GM19043 (cell line): Measurements from ENCODE around the gene MPO.

ENCODE experiments used
- ATAC-seq: cut with Tn5 transposase; IDR thresholded peaks from one replicate; pipeline ENCODE4 v1.9.1; 2021; ENCODE audit warnings: low read depth; ENCODE audit not compliant: unreplicated experiment

MPO gene

GRCh38 chr17:58280480-58281217 lies at the start of gene MPO:
MPO (minus strand) TSS chr17:58280935; CDS start chr17:58280758, 177 bp downstream.
- no peak for ATAC-seq

GRCh38 chr17:58329810-58330537 lies 49.2 kb upstream of the MPO start:
- ATAC-seq: peak; percentile 6

GRCh38 chr17:58329035-58329809 lies 48.5 kb upstream of the MPO start:
- peak; percentile 32 for ATAC-seq

- ATAC-seq: peak; percentile 2
Measured at GRCh38 chr17:58328195-58329034, 47.7 kb upstream of the MPO start, which contains the start of gene TSPOAP1. TSPOAP1 (minus strand) TSS chr17:58328795; CDS start chr17:58327920, 875 bp downstream.

GRCh38 chr17:58327363-58328194 lies 46.8 kb upstream of the MPO start:
- no peak for ATAC-seq

GRCh38 chr17:58326609-58327362 lies 46.1 kb upstream of the MPO start:
- no peak for ATAC-seq

- ATAC-seq: no peak
Measured at GRCh38 chr17:58325976-58326468, 45.3 kb upstream of the MPO start.

GRCh38 chr17:58325289-58325726 lies 44.6 kb upstream of the MPO start:
- no peak for ATAC-seq

GRCh38 chr17:58324409-58325288 lies 43.9 kb upstream of the MPO start:
- no peak for ATAC-seq

- ATAC-seq: no peak
Measured at GRCh38 chr17:58324056-58324408, 43.3 kb upstream of the MPO start.

GRCh38 chr17:58323366-58324055 lies 42.8 kb upstream of the MPO start:
- no peak for ATAC-seq

GRCh38 chr17:58322581-58323185 lies 41.9 kb upstream of the MPO start:
- ATAC-seq: no peak

- no peak for ATAC-seq
Measured at GRCh38 chr17:58321571-58322525, 41.1 kb upstream of the MPO start.

GRCh38 chr17:58320570-58321323 lies 40.0 kb upstream of the MPO start:
- ATAC-seq: no peak

GRCh38 chr17:58320163-58320558 lies 39.4 kb upstream of the MPO start:
- ATAC-seq: no peak
